ENCODE data around the gene PYHIN1.

GRCh38 chr1:158998037-158998780 is 66.9 kb downstream of the PYHIN1 start:
- TF ChIP-seq CTCF (optimal IDR thresholded peaks at IDR 0.05 in 1 of 3, IDR thresholded peaks at IDR 0.05 in 1 of 3, conservative IDR thresholded peaks at IDR 0.05 in 1 of 3; ENCODE audit: extremely low read depth in 1 of 3, insufficient read depth in 2 of 3, low read length in 3 of 3) (no peak), EZH2 (IDR thresholded peaks at IDR 0.05; ENCODE audit: low read length) (no peak)

All from keratinocyte (primary cell).